ENCODE data around the gene UBXN6. TPM values are rescaled to one million over a fixed set of nuclear protein-coding genes. Genes with fewer than 3 reads are reported as not detected.
A peak's percentile ranks its signal among the peaks of the same experiment; 100 is the strongest.

The UBXN6 gene
- total RNA-seq, result 101 and 105 TPM in 2 replicates

GRCh38 chr19:4457654-4458395 lies at the start of gene UBXN6:
Gene UBXN6 (minus strand): TSS chr19:4457794. CDS start chr19:4457697, 97 bp downstream.
- peak; percentile 93 for DNase-seq (ENCODE audit: low read depth)

GRCh38 chr19:4507150-4507452 lies 49.5 kb upstream of the UBXN6 start:
- no peak for DNase-seq (ENCODE audit: low read depth)

GRCh38 chr19:4506449-4507149 lies 49.0 kb upstream of the UBXN6 start:
- peak; percentile 46 for DNase-seq (ENCODE audit: low read depth)

GRCh38 chr19:4505570-4506448 lies 48.2 kb upstream of the UBXN6 start:
- DNase-seq (ENCODE audit: low read depth), result no peak

- DNase-seq (ENCODE audit: low read depth), result no peak
Measured at GRCh38 chr19:4504891-4505569, 47.4 kb upstream of the UBXN6 start.

GRCh38 chr19:4504297-4504701 lies 46.7 kb upstream of the UBXN6 start:
- DNase-seq (ENCODE audit: low read depth), result no peak

- DNase-seq (ENCODE audit: low read depth), result no peak
Measured at GRCh38 chr19:4503825-4504170, 46.2 kb upstream of the UBXN6 start.

GRCh38 chr19:4503132-4503824 lies 45.7 kb upstream of the UBXN6 start:
- DNase-seq (ENCODE audit: low read depth), result no peak

GRCh38 chr19:4502282-4503131 lies 44.9 kb upstream of the UBXN6 start:
- no peak for DNase-seq (ENCODE audit: low read depth)

GRCh38 chr19:4501691-4502090 lies 44.1 kb upstream of the UBXN6 start:
- no peak for DNase-seq (ENCODE audit: low read depth)

- DNase-seq (ENCODE audit: low read depth), result no peak
Measured at GRCh38 chr19:4500841-4501591, 43.4 kb upstream of the UBXN6 start.

- no peak for DNase-seq (ENCODE audit: low read depth)
Measured at GRCh38 chr19:4499855-4500254, 42.3 kb upstream of the UBXN6 start.

- DNase-seq (ENCODE audit: low read depth), result no peak
Measured at GRCh38 chr19:4499318-4499717, 41.7 kb upstream of the UBXN6 start.

- no peak for DNase-seq (ENCODE audit: low read depth)
Measured at GRCh38 chr19:4498694-4499093, 41.1 kb upstream of the UBXN6 start.

GRCh38 chr19:4497770-4498389 lies 40.3 kb upstream of the UBXN6 start:
- no peak for DNase-seq (ENCODE audit: low read depth)

GRCh38 chr19:4496304-4496703 lies 38.7 kb upstream of the UBXN6 start:
- no peak for DNase-seq (ENCODE audit: low read depth)

- no peak for DNase-seq (ENCODE audit: low read depth)
Measured at GRCh38 chr19:4495471-4495870, 37.9 kb upstream of the UBXN6 start.

GRCh38 chr19:4494691-4495064 lies 37.1 kb upstream of the UBXN6 start:
- DNase-seq (ENCODE audit: low read depth), result no peak

GRCh38 chr19:4493929-4494690 lies 36.5 kb upstream of the UBXN6 start:
- DNase-seq (ENCODE audit: low read depth), result no peak

Measured in renal cortical epithelial cell (primary cell).